Measurements from ENCODE around the gene ELOF1. TPM values are rescaled to one million over a fixed set of nuclear protein-coding genes. Genes with fewer than 3 reads are reported as not detected.

The ELOF1 gene
- total RNA-seq, 1 donor from 2014 or later: 78.8 TPM

DNA sequence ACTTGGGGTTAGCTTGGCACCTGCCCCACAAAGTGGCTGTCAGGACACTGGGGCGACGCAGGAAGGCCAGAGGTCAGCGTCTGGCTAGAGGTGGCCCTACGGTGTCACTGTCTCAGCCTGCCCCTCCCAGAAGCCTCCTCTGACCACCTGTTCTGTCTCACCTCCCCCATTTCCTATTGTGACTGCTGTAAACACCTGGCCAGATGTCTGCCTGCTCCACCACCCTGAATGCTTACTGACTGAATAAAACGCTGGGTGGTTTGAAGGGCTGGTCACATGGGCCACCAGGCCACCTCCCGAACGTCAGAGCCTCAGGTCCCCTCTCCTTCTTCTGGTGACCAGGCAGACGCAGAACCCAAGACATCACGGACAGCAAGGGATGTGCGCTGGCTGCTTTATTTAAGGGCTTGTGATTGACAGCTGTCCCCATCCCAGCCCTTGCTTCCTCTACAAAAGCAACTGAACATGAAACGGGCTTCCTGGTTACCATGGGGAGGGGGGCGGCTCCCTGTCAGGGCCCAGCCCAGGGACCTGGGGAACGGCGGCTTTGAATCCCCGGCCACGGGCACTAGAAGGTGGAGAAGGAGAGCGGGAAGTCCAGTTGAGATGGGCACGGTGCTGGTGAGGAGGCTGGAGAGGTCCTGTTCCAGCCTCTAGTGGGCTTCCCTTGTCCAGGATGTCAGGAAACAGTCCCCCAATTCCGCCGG is 6.2 kb downstream of the ELOF1 start:
- Mint-ChIP-seq H3K27me3 (ENCODE audit: low read depth, unreplicated experiment) (no peaks in the 10 kb centered on the region), H3K4me1 (ENCODE audit: low read depth, unreplicated experiment) (peaks cover 4% of the 10 kb centered on the region), H3K4me3 (ENCODE audit: unreplicated experiment) (no peak overlapping the region), H3K36me3 (ENCODE audit: low read depth, unreplicated experiment) (peaks cover 10% of the 10 kb centered on the region), H3K9me3 (ENCODE audit: unreplicated experiment) (no peaks in the 10 kb centered on the region), H3K27ac (ENCODE audit: unreplicated experiment) (no peak overlapping the region)
- no peaks in the 10 kb centered on the region for H3K9me3 ChIP-seq (ENCODE audit: insufficient read depth, low read depth, low read length)
- H3K9ac ChIP-seq (ENCODE audit: low read length): no peak overlapping the region
- H3K4me1 ChIP-seq (ENCODE audit: insufficient read depth, low read length): peaks cover 3% of the 10 kb centered on the region
- no peak overlapping the region for H2AFZ ChIP-seq (ENCODE audit: low read depth, low read length)
- H3K4me3 ChIP-seq (ENCODE audit: insufficient read depth, low read depth, low read length): no peak overlapping the region
- no peak overlapping the region for H3K4me2 ChIP-seq (ENCODE audit: low read length)
- H3K27ac ChIP-seq (ENCODE audit: low read depth, low read length): no peak overlapping the region
- H3K79me2 ChIP-seq (ENCODE audit: insufficient read depth, low read length): peaks cover 27% of the 10 kb centered on the region
- FAIRE-seq: no peak
- H3K27me3 ChIP-seq (ENCODE audit: insufficient read depth, low read length): no peaks in the 10 kb centered on the region
- TF ChIP-seq, protein P1, sequence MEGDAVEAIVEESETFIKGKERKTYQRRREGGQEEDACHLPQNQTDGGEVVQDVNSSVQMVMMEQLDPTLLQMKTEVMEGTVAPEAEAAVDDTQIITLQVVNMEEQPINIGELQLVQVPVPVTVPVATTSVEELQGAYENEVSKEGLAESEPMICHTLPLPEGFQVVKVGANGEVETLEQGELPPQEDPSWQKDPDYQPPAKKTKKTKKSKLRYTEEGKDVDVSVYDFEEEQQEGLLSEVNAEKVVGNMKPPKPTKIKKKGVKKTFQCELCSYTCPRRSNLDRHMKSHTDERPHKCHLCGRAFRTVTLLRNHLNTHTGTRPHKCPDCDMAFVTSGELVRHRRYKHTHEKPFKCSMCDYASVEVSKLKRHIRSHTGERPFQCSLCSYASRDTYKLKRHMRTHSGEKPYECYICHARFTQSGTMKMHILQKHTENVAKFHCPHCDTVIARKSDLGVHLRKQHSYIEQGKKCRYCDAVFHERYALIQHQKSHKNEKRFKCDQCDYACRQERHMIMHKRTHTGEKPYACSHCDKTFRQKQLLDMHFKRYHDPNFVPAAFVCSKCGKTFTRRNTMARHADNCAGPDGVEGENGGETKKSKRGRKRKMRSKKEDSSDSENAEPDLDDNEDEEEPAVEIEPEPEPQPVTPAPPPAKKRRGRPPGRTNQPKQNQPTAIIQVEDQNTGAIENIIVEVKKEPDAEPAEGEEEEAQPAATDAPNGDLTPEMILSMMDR (IDR thresholded peaks at IDR 0.05; ENCODE audit: insufficient read depth, low read depth, low read length): no peak
- no peak for TF ChIP-seq EZH2 (IDR thresholded peaks at IDR 0.05; ENCODE audit: insufficient read depth, low read length)
- H3K36me3 ChIP-seq (ENCODE audit: insufficient read depth, low read length): peaks cover 12% of the 10 kb centered on the region
- peaks cover 47% of the 10 kb centered on the region for H4K20me1 ChIP-seq (ENCODE audit: insufficient read depth, low read length)
- DNase-seq (ENCODE audit: low read depth): no peak

DNA sequence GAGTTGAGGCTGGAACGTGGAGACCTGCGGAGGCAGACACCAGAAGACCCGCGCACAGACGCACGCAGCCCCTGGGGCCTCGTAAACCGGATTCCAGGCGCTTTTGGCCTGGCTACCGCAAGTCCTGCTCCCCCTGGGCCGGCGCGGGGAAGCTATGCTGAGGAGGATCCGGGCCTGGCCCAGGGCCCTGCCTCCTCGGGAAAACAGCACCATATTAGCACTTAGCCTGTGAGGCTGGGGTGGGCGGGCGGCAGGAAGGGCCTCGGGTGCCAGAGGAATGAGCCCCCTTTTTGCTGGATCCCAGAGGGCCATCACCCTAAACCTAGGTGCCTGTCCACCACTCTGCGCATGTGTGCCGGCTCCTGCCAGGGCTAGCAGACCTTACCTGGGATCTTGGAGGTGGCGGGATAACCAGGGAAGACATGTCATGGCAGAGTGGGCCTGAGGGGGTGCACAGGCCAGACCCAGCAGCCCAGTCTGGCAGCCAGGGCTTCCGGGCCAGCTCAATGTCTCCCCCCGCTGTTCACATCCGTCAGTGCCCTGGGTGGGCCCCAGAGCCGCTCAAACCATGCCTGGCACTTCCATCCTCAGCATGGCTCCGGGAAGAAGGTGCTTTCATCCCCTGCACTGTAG is 7.3 kb downstream of the ELOF1 start:
- no peak overlapping the region for H3K27ac Mint-ChIP-seq (ENCODE audit: unreplicated experiment)
- no peak for DNase-seq (ENCODE audit: low read depth)
- H3K4me3 ChIP-seq (ENCODE audit: insufficient read depth, low read depth, low read length): no peak overlapping the region

More for the DNA sequence above, 7.3 kb downstream of the ELOF1 start:
- Mint-ChIP-seq H3K27me3 (ENCODE audit: low read depth, unreplicated experiment) (no peaks in the 10 kb centered on the region), H3K9me3 (ENCODE audit: unreplicated experiment) (no peaks in the 10 kb centered on the region), H3K4me3 (ENCODE audit: unreplicated experiment) (no peak overlapping the region), H3K4me1 (ENCODE audit: low read depth, unreplicated experiment) (peaks cover 2% of the 10 kb centered on the region), H3K36me3 (ENCODE audit: low read depth, unreplicated experiment) (peaks cover 10% of the 10 kb centered on the region)
- FAIRE-seq: no peak
- H3K4me2 ChIP-seq (ENCODE audit: low read length): no peak overlapping the region
- H3K27ac ChIP-seq (ENCODE audit: low read depth, low read length): no peak overlapping the region
- H3K79me2 ChIP-seq (ENCODE audit: insufficient read depth, low read length): peaks cover 16% of the 10 kb centered on the region
- H3K27me3 ChIP-seq (ENCODE audit: insufficient read depth, low read length): no peaks in the 10 kb centered on the region
- H4K20me1 ChIP-seq (ENCODE audit: insufficient read depth, low read length): peaks cover 39% of the 10 kb centered on the region
- H2AFZ ChIP-seq (ENCODE audit: low read depth, low read length): no peak overlapping the region
- H3K9ac ChIP-seq (ENCODE audit: low read length): no peak overlapping the region
- no peaks in the 10 kb centered on the region for H3K9me3 ChIP-seq (ENCODE audit: insufficient read depth, low read depth, low read length)
- TF ChIP-seq EZH2 (IDR thresholded peaks at IDR 0.05; ENCODE audit: insufficient read depth, low read length): no peak
- TF ChIP-seq, protein P1 (IDR thresholded peaks at IDR 0.05; ENCODE audit: insufficient read depth, low read depth, low read length): no peak
- no peaks in the 10 kb centered on the region for H3K4me1 ChIP-seq (ENCODE audit: insufficient read depth, low read length)
- H3K36me3 ChIP-seq (ENCODE audit: insufficient read depth, low read length): peaks cover 12% of the 10 kb centered on the region
